GM18517 (cell line): ENCODE data around the gene FAAP100.

Experiments used
- ATAC-seq: cut with Tn5 transposase; IDR thresholded peaks from one replicate; pipeline ENCODE4 v1.9.1; 2021; ENCODE audit warnings: mild to moderate bottlenecking, moderate library complexity; ENCODE audit not compliant: unreplicated experiment

FAAP100 gene

GRCh38 chr17:81491761-81492160 lies 60.4 kb downstream of the FAAP100 start:
- no peak for ATAC-seq

- no peak for ATAC-seq
Measured at GRCh38 chr17:81491181-81491581, 61.0 kb downstream of the FAAP100 start.

- ATAC-seq, result no peak
Measured at GRCh38 chr17:81489998-81490992, 61.9 kb downstream of the FAAP100 start.
